Gastroesophageal sphincter (tissue), 4 donors: ENCODE data around the gene ARHGAP21. TPM values are rescaled to one million over a fixed set of nuclear protein-coding genes. Genes with fewer than 3 reads are reported as not detected.
"Not testable (repeated sequence)": the region's sequence is repeated elsewhere in the genome, so short reads cannot be mapped to it uniquely, and the experiment has no call there.

Experiments
- ATAC-seq: fragments of 150-250 bp; one replicate; pipeline ENCODE4 v1.9.1; 2016; ENCODE audit warnings: mild to moderate bottlenecking, moderate library complexity
- H3K27ac ChIP-seq, 4 donors: fragments of 200-600 bp; sonication (generic) in 3 of 4; 1 replicate in 3 of 4; 2 replicates in 1 of 4; pipeline ENCODE4 v1.5.1; 2016 to 2019
- H3K27me3 ChIP-seq: fragments of 200-600 bp; sonication (generic); one replicate; pipeline ENCODE4 v1.5.1; 2019
- H3K36me3 ChIP-seq, 2 donors: fragments of 200-600 bp; sonication (generic); one replicate each; pipeline ENCODE4 v1.5.1; 2019; ENCODE audit warnings: control low read depth in 1 of 2
- H3K4me1 ChIP-seq, 3 donors: fragments of 200-600 bp; sonication (generic); 1 replicate in 2 of 3; 2 replicates in 1 of 3; pipeline ENCODE4 v1.5.1; 2016 to 2019; ENCODE audit warnings: control low read depth in 2 of 3
- H3K4me3 ChIP-seq, 2 donors: fragments of 200-600 bp; sonication (generic); one replicate each; pipeline ENCODE4 v1.5.1; 2019; ENCODE audit warnings: mild to moderate bottlenecking in 1 of 2, moderate library complexity in 1 of 2
- H3K9me3 ChIP-seq, 3 donors: fragments of 200-600 bp; sonication (generic); one replicate each; pipeline ENCODE4 v1.5.1; 2017 to 2019; ENCODE audit warnings: control low read depth in 2 of 3
- EP300 ChIP-seq: sonication (generic); formaldehyde crosslinking; IDR thresholded peaks from one replicate; pipeline ENCODE4 v1.6.1; 2017; ENCODE audit warnings: antibody characterized with exemption, mild to moderate bottlenecking
- POLR2A ChIP-seq, 2 donors: fragments of 450-650 bp; IDR thresholded peaks; one replicate each; pipeline ENCODE4 v1.6.1; 2017; ENCODE audit warnings: antibody characterized with exemption in 2 of 2, mild to moderate bottlenecking in 2 of 2, moderate library complexity in 1 of 2
- POLR2AphosphoS5 ChIP-seq: sonication (generic); formaldehyde crosslinking; IDR thresholded peaks from one replicate; pipeline ENCODE4 v1.6.1; 2017; ENCODE audit warnings: antibody characterized with exemption
- WGBS, 2 donors: methylation state at CpG; one replicate each; pipeline ENCODE4 v1.1.5; 2018; ENCODE audit warnings: low coverage in 1 of 2; 5-methylcytosine and 5-hydroxymethylcytosine counted together
- total RNA-seq, 4 donors: library from RNA; depleted of rRNA; stranded (reverse); fragments of >200 nt; gene quantifications; one replicate each; pipeline ENCODE4 v1.1.0, GENCODE V29; 2016
- TF ChIP-seq, protein P1 (sequence below), 4 experiments: fragments of 200-600 bp in 2 of 4; fragments of 450-650 bp in 2 of 4; sonication (generic) in 1 of 4; IDR thresholded peaks; one replicate each; pipeline ENCODE4 v1.5.1; 2017 to 2019; ENCODE audit warnings: antibody characterized with exemption in 4 of 4, mild to moderate bottlenecking in 2 of 4, moderate library complexity in 2 of 4

Gene ARHGAP21
- total RNA-seq, 4 donors from 2014 or later, result 55.3 to 76.7 (median 66.4) TPM

DNA sequence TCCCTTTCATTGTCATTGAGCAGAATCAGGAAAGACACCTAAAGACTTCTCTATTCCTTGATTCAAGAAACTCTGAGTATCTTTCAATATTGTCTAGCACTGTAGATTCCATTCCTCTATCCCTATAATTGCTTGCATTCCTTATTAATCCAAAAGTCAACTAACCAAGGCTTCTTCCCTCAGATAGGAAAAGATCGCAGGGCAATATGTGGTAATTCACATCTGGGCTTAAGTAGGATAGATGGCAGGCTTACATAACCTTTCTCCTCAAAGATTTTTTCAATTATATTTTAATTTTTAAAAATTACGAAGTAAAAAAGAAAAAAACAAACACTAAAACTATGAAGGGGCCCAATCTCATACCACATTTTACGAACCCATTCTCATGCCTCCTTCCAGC is 7.1 kb upstream of the ARHGAP21 start:
- Histone ChIP-seq H3K36me3 (no peaks in the 10 kb centered on the region), H3K4me3 (no peak overlapping the region), H3K9me3 (no peaks in the 10 kb centered on the region), H3K4me1 (no peaks in the 10 kb centered on the region), H3K27me3 (no peaks in the 10 kb centered on the region), H3K27ac (no peak overlapping the region)
- WGBS, 2 donors, result 90 to 94% methylated on average over 2 to 3 of the region's 3 CpGs
- no peak for TF ChIP-seq EP300
- TF ChIP-seq POLR2A (IDR thresholded peaks at IDR 0.05), result no peak
- TF ChIP-seq, protein P1, sequence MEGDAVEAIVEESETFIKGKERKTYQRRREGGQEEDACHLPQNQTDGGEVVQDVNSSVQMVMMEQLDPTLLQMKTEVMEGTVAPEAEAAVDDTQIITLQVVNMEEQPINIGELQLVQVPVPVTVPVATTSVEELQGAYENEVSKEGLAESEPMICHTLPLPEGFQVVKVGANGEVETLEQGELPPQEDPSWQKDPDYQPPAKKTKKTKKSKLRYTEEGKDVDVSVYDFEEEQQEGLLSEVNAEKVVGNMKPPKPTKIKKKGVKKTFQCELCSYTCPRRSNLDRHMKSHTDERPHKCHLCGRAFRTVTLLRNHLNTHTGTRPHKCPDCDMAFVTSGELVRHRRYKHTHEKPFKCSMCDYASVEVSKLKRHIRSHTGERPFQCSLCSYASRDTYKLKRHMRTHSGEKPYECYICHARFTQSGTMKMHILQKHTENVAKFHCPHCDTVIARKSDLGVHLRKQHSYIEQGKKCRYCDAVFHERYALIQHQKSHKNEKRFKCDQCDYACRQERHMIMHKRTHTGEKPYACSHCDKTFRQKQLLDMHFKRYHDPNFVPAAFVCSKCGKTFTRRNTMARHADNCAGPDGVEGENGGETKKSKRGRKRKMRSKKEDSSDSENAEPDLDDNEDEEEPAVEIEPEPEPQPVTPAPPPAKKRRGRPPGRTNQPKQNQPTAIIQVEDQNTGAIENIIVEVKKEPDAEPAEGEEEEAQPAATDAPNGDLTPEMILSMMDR (IDR thresholded peaks at IDR 0.05), result no peak
- TF ChIP-seq POLR2AphosphoS5, result no peak
- no peak for ATAC-seq

DNA sequence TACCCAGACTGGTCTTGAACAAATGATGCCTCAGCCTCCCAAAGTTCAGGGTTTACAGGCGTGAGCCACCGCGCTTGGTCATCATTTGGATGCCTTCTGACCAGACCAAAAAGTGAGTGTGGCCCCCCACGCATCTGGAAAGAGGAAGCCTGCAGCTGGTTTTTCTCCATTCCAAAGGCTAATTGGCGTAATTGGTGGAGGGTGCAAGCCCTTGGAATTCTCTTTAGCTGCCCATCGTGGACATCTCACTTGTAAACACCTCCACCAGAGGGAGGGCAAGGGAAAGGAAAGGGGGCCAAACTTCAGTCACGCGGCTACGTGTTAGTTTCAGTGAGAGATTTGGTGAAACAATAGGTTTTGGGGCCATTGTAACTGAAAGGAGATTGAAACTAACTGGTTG is 4.1 kb upstream of the ARHGAP21 start:
- TF ChIP-seq, protein P1 (IDR thresholded peaks at IDR 0.05), result no peak
- TF ChIP-seq EP300, result no peak
- no peak for TF ChIP-seq POLR2A (IDR thresholded peaks at IDR 0.05)
- no peak for TF ChIP-seq POLR2AphosphoS5
- H3K27me3 ChIP-seq, result no peaks in the 10 kb centered on the region
- H3K4me1 ChIP-seq, result peaks cover 0 to 6% (median 0%) of the 10 kb centered on the region in 3 donors
- WGBS, 2 donors, result 71% methylated on average over 6 of the region's 9 CpGs; no CpG with 5 or more reads in 1 of the 2 donors
- H3K27ac ChIP-seq, result no peak overlapping the region
- H3K4me3 ChIP-seq, result no peak overlapping the region
- H3K9me3 ChIP-seq, result no peaks in the 10 kb centered on the region
- no peak for ATAC-seq
- no peaks in the 10 kb centered on the region for H3K36me3 ChIP-seq

DNA sequence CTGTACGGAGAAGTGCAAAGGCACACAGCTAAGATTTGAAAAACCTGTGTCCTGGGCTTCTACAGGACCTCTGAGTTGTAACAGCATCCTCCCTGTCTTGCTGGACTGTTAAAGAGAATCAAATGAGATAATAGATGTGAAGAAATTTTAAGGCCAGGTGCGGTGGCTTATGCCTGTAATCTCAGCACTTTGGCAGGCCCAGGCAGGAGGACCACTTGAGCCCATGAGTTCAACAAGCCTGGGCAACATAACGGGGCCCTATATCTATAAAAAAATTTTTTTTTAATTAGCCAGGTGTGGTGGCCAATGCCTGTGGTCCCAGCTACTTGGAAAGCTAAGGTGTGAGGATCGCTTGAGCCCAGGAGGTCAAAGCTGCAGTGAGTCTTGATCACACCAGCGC is 2.9 kb upstream of the ARHGAP21 start:
- TF ChIP-seq, protein P1 (IDR thresholded peaks at IDR 0.05), result no peak
- no peak for TF ChIP-seq POLR2AphosphoS5
- no peak for TF ChIP-seq POLR2A (IDR thresholded peaks at IDR 0.05)
- no peak for TF ChIP-seq EP300
- H3K4me3 ChIP-seq, result no peak overlapping the region
- WGBS, 2 donors, result 94 to 95% methylated on average over 4 to 5 of the region's 5 CpGs

DNA sequence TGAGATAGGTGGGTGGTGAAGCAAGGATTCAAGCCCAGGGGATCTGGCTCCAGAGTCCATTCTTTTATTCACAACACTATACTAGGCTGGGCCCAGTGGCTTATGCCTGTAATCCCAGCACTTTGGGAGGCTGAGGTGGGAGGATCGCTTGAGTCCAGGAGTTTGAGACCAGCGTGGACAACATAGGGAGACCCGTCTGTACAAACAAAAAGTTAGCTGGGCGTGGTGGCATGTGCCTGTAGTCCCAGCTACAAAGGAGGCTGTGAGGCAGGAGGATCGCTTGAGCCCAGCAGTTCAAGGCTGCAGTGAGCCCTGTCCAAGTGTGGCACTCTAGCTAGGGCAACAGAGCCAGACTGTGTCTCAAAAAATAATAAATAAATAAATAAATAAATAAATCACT is 2.3 kb upstream of the ARHGAP21 start:
- peaks cover 0 to 17% (median 0%) of the 10 kb centered on the region in 3 donors for H3K4me1 ChIP-seq
- not testable (repeated sequence) for H3K4me3 ChIP-seq, ATAC-seq, H3K9me3 ChIP-seq, H3K27ac ChIP-seq, H3K36me3 ChIP-seq, H3K27me3 ChIP-seq
- 100% methylated on average over 1 to 2 of the region's 5 CpGs for WGBS, 2 donors

More for the DNA sequence above, 2.9 kb upstream of the ARHGAP21 start:
- Histone ChIP-seq H3K9me3 (no peaks in the 10 kb centered on the region), H3K36me3 (no peaks in the 10 kb centered on the region), H3K27me3 (no peaks in the 10 kb centered on the region), H3K27ac (no peak overlapping the region), H3K4me1 (peaks cover 0 to 11% (median 0%) of the 10 kb centered on the region in 3 donors)
- ATAC-seq, result no peak

DNA sequence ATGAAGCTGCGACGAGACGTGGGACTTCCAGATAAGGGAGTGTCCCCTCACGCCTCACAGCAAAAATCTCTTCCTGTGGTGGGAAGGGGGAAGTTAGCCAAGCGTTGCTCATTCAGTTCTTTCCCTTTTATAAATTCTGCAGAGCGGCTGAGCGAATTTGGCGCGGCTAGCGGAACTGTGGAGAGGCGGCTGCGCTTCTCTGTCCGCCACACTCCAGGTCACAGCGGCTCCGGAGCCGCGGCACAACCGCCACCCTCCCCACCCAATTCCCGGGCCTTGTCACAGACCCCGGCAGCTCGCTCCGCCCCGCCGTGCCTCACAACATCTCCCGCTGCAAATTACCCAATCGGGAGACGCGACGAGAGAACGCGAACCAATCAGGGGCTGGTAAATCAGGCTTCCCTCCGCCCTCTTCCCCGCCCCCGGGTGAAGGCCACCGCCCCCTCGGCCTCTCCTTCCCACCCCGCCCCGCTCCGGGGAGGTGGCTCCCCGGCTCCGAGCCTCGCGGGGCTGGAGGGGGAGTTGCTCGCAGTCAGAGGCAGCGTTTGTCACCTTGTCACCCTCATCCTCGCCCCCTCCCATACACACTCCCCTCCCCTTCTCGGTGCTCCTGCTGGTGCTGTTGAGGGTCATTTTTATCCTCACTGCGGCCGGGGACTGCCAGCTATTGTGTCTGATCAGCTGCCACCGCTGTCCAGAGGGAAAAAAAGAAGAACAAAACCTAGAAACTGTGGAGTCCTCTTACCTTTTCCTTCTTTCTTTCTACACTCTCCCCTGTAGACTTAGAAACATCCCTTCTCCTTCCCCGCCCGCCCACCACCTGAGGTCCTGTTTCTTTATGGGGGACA is 918 bp upstream of the ARHGAP21 start:
- Histone ChIP-seq H3K9me3 (no peaks in the 10 kb centered on the region), H3K36me3 (no peaks in the 10 kb centered on the region), H3K4me3 (peak overlapping the region; percentile 55 to 87), H3K27ac (peak overlapping the region; percentile 66 to 98 (median 96)), H3K4me1 (peaks cover 0 to 31% (median 5%) of the 10 kb centered on the region in 3 donors), H3K27me3 (no peaks in the 10 kb centered on the region)
- TF ChIP-seq POLR2AphosphoS5, result peak; percentile 75
- no peak for TF ChIP-seq EP300
- TF ChIP-seq POLR2A (IDR thresholded peaks at IDR 0.05), result peak; percentile 66 to 84
- ATAC-seq, result peak; percentile 93
- WGBS, 2 donors, result 0 to 17% methylated on average over 1 to 12 of the region's 52 CpGs

DNA sequence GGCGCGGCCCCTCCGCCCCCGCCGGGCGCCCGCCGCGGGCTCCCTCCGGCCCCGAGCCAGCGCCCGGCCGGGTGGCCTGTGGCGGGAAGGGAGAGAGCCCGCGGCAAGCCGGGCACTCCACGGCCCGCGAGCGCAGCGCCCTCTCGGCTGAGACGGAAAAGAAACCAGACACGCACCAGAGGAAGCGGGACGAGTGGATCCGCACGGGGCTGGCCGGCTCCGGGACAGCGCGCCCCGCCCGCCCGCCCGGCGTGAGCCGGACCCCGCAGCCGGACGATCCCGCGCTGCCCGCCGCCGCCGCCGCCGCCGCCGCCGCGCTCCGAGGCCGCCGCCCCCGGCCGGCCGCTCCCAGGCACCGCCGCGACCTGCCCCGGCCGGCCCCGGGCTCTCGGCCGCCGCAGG is 300 bp downstream of the ARHGAP21 start:
- TF ChIP-seq POLR2AphosphoS5 (no peak), EP300 (no peak), POLR2A (IDR thresholded peaks at IDR 0.05) (no peak)
- TF ChIP-seq, protein P1 (IDR thresholded peaks at IDR 0.05), result no peak
- no peaks in the 10 kb centered on the region for H3K9me3 ChIP-seq
- peak overlapping the region; percentile 89 to 98 (median 96) for H3K27ac ChIP-seq
- H3K4me3 ChIP-seq, result peak overlapping the region; percentile 64 to 87
- H3K4me1 ChIP-seq, result peaks cover 0 to 43% (median 16%) of the 10 kb centered on the region in 3 donors
- no CpG with 5 or more reads among the region's 70 CpGs for WGBS, 2 donors
- no peaks in the 10 kb centered on the region for H3K36me3 ChIP-seq
- peak; percentile 3 for ATAC-seq
- no peaks in the 10 kb centered on the region for H3K27me3 ChIP-seq
